ENCODE measurements around the gene ATXN7L1. TPM values are rescaled to one million over a fixed set of nuclear protein-coding genes. Genes with fewer than 3 reads are reported as not detected.

ATXN7L1 gene
- total and polyA plus RNA-seq, 2 of the 8 experiments (the other 6 are each of a cell fraction or from before 2014, with no cell fraction given), result 14.3 to 34.0 TPM

GRCh38 chr7:105796365-105796764, 80.0 kb downstream of the ATXN7L1 start:
- FAIRE-seq, result no peak
- H2BK20ac ChIP-seq (ENCODE audit: low read length), result no peak overlapping the region
- H4K91ac ChIP-seq (replicated peaks; ENCODE audit: insufficient read length, low read length), result no peak overlapping the region
- TF ChIP-seq HDAC6 (IDR thresholded peaks at IDR 0.05; ENCODE audit: low read depth, low read length) (no peak), CHD1 (IDR thresholded peaks at IDR 0.05; ENCODE audit: low read depth, low read length) (no peak), NRF1 (IDR thresholded peaks at IDR 0.05; ENCODE audit: low read depth, low read length) (no peak), CBX8 (IDR thresholded peaks at IDR 0.05; ENCODE audit: borderline replicate concordance, low read depth, low read length) (no peak)
- H4K20me1 ChIP-seq (replicated peaks in 1 of 2; ENCODE audit: control insufficient read depth in 1 of 2, insufficient read depth in 2 of 2, low read length in 2 of 2), result peaks cover 5 to 11% of the 10 kb centered on the region in 2 experiments
- no peak overlapping the region for H3K4ac ChIP-seq (replicated peaks; ENCODE audit: insufficient read length, low read depth, low read length)
- H3K4me1 ChIP-seq (replicated peaks in 1 of 4; ENCODE audit: control insufficient read depth in 3 of 4, insufficient read depth in 4 of 4, low read length in 3 of 4), result peaks cover 3 to 20% (median 6%) of the 10 kb centered on the region in 4 experiments; a peak in 5 of 7 replicates
- no peaks in the 10 kb centered on the region for H3K23me2 ChIP-seq (ENCODE audit: low read depth, low read length)
- no peak overlapping the region for H3K14ac ChIP-seq (ENCODE audit: insufficient read length)
- 95% methylated on average over 2 of the region's 2 CpGs; no CpG with 5 or more reads in 1 of the 2 experiments for WGBS, 2 experiments (ENCODE audit: extremely low coverage in 1 of 2, insufficient coverage in 1 of 2, insufficient read length in 1 of 2, insufficient replicate concordance in 2 of 2, low coverage in 1 of 2, low lambda C conversion rate in 2 of 2, missing lambda C conversion rate in 1 of 2)
- no peak overlapping the region for H3K9ac ChIP-seq (replicated peaks in 1 of 4; ENCODE audit: extremely low read depth in 1 of 4, low read depth in 3 of 4, low read length in 3 of 4)
- H2BK12ac ChIP-seq (ENCODE audit: low read depth, low read length), result no peak overlapping the region
- H2AFZ ChIP-seq (ENCODE audit: low read length), result no peak overlapping the region
- H3K79me1 ChIP-seq (ENCODE audit: low read depth, low read length), result peaks cover 2% of the 10 kb centered on the region; the same call in 1 of the 2 replicates
- POLR2A ChIA-PET (ENCODE audit: partially characterized antibody), result interaction anchor here (0.6 to 2.0 kb wide), 4 partner anchors 9 to 20 kb away, joined by 3 to 6 read pairs (median 4); no protein-coding TSS in a partner anchor
- H3K9me3 ChIP-seq (ENCODE audit: insufficient read depth in 2 of 2, low read depth in 1 of 2, low read length in 1 of 2), result no peaks in the 10 kb centered on the region
- H4K8ac ChIP-seq (ENCODE audit: extremely low read depth, insufficient read depth, low read length), result no peak overlapping the region
- no peaks in the 10 kb centered on the region for H3K27me3 ChIP-seq (replicated peaks in 1 of 4; ENCODE audit: control insufficient read depth in 3 of 4, extremely low read depth in 1 of 4, insufficient read depth in 3 of 4, low read length in 3 of 4)
- H4K5ac ChIP-seq (ENCODE audit: insufficient read length, low read depth, low read length), result no peak overlapping the region
- H2AK5ac ChIP-seq (ENCODE audit: low read depth, low read length), result no peak overlapping the region
- no peak overlapping the region for H2BK5ac ChIP-seq (ENCODE audit: low read depth, low read length)
- DNase-seq (ENCODE audit: low read depth in 1 of 2, low spot score in 2 of 2), result no peak
- no peak overlapping the region for H2BK120ac ChIP-seq (replicated peaks; ENCODE audit: low read depth, low read length)
- H3K56ac ChIP-seq (replicated peaks; ENCODE audit: insufficient read length, low read depth, low read length), result no peak overlapping the region
- H3K18ac ChIP-seq (ENCODE audit: extremely low read depth, low read length), result no peak overlapping the region
- CTCF ChIA-PET (ENCODE audit: partially characterized antibody), result interaction anchor here (0.9 to 9.3 kb wide), 13 partner anchors 9 to 233 kb away, joined by 3 to 107 read pairs (median 3); no protein-coding TSS in a partner anchor
- H3K36me3 ChIP-seq (ENCODE audit: control insufficient read depth in 2 of 4, insufficient read depth in 4 of 4, low read length in 3 of 4), result no peaks in the 10 kb centered on the region
- no peak overlapping the region for H3K27ac ChIP-seq (ENCODE audit: low read depth, low read length)
- no peaks in the 10 kb centered on the region for H3K79me2 ChIP-seq (ENCODE audit: control insufficient read depth in 1 of 2, insufficient read depth in 2 of 2, low read length in 2 of 2)
- no peak overlapping the region for H2BK15ac ChIP-seq (ENCODE audit: low read length)
- no peak overlapping the region for H3K4me3 ChIP-seq (ENCODE audit: extremely low read depth in 1 of 4, insufficient read depth in 2 of 4, low read depth in 3 of 4, low read length in 4 of 4)
- H3K4me2 ChIP-seq (ENCODE audit: insufficient read depth in 1 of 2, low read depth in 2 of 2, low read length in 2 of 2), result no peak overlapping the region
- no peak overlapping the region for H3K23ac ChIP-seq (ENCODE audit: insufficient read length)

Measured in H1 (cell line).